NCI-H82 treated with DMSO at 0.1 percent for 48 hours (cell line): ENCODE results near the gene WTAP.
"Not testable (repeated sequence)": the region's sequence is repeated elsewhere in the genome, so short reads cannot be mapped to it uniquely, and the experiment has no call there.

Experiments used
- DNase-seq: peaks from one replicate; lab custom pipeline; 2025; ENCODE audit not compliant: unreplicated experiment; lab: John Stamatoyannopoulos, UW

The WTAP gene

DNA sequence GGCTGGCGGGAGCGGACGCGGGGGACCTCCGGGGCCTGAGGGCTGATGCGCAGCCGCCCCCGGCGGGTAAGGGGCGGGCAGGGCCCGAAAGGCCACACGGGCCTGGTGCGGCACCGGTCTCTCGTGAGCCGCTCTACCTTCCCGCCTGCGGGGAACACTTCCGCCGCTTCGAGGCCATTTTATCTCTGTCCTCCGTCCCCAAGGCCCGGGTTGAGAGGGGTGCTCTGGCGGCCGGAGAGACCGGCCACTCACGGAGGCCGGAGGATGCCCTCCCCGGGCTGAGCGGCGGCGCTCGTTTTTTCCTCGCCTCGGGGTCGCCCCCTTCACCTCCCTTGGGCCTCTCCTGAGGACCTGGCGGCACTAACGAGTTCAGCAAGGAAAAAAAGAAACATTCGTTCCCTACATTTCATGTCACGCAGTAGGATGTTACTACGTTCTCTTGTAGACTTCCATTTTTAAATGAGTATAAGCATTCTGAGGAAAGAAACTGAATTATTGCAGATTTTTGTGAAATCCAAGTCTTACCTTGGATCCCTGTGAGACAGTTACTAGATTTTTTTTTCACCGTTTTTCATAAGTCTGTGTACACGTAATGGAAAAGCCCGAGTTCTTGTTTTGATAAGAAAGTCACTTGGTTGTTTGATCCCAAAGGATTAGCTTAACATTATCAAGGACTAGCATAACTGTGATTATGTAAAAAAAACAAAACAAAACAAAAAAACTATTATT is 575 bp downstream of the WTAP start:
- peak; percentile 15 for DNase-seq

DNA sequence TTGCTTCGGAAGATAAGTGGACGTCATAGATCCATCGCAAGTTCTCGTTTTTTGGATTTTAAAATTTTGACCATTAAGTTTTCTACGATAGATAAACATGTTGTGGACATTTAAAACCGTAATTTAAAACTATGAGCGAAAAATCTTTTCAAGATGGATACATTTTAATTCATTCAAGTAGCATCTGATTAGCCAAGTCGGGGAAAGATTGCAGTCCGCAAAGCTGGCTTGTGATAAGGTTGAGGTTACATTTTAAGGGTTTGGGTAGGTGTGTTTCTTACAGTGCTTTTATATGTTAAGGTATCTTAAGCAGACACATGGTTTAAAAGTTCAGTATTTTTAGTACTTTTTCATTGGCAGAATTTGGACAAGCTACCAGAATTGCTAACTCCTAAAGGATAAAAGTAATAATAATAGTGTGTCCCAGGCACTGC is 1.2 kb downstream of the WTAP start:
- no peak for DNase-seq

DNA sequence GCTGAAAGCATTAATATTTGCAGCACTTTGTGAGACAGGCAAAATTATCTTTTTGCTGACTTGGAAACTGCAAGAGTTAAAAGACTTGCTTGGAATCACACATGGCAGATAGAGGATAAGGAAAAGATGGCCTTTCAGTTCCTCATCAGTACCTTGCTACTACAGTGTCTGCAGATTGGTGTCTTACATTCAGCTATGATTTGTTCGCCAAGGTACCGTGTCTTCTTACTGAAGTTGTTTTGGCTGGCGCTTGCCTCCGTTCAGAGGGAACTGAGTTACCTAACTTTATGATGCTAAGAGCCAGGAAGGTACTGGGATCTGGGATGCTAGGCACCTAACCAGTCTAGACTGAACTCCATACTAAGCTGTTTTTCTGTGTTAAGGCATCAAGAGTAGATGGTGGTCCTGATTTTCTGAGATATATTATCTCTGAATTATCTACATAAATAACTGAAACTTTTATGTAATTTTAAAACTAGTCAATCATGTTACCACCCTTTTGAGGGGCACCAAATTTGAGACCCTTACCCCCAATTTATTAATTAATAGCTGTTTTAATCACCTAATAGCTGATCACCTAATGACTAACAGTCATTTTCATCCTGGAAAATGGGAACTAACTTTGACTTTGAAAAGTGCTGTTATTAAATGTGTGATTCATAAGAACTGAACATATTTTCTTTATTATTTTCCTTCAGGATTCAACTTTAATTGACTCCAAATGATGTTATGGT is 2.5 kb downstream of the WTAP start:
- DNase-seq = no peak

DNA sequence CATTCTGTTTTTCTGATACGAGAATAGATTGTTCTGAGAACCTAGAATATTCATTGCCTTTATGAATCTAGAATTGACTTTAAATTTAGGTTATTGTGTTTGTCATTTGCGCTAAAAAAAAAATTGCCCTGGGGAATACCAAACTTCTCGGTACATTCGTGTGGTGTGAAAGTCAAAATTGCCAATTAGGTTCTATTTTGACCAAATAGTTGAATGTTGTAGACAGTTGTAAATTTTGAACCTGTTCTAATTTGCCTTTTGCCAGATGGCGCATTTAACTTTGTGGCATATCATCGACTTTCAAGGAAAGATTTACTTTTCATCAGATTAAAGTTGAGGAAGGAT is 3.0 kb downstream of the WTAP start:
- DNase-seq = no peak

DNA sequence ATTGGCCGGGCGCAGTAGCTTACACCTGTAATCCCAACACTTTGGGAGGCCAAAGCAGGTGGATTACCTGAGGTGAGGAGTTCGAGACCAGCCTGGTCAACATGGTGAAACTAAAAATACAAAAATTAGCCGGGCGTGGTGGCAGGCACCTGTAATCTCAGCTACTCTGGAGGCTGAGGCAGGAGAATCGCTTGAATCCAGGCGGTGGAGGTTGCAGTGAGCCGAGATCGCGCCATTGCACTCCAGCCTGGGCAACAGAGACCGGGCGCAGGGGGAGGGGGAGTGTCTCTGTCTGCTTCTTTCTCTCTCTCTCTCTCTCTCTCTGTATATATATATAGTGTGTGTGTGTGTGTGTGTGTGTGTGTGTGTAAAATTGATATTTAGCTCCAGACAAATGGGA is 5.2 kb downstream of the WTAP start:
- not testable (repeated sequence) for DNase-seq

DNA sequence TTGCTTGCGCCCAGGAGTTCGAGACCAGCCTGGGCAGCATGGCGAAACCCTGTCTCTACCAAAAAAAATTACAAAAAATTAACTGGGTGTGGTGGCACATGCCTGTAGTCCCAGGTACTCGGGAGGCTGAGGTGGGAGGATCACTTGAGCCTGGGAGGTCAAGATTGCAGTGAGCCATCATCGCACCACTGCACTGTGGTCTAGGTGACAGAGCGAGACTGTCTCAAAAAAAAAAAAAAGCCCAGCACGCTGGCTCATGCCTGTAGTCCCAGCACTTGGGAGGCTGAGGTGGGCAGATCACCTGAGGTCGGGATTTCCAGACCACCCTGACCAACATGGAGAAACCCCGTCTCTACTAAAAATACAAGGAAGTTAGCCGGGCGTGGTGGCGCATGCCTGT is 6.1 kb downstream of the WTAP start:
- DNase-seq = not testable (repeated sequence)

DNA sequence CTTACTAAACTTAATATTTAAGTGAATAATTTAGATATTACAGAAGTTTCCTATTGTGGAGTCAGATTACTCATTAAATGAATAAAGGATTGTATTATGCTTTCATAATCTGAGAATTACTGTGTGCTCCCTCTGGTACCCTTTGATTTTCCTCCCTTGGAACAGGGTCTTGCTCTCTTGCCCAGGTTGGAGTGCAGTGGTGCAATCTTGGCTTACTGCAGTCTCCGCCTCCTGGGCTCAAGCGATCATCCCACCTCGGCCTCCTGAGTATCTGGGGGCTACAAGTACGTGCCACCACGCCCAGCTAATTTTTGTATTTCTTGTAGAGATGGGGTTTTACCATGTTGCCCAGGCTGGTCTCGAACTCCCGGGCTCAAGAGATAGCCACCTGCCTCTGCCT is 9.6 kb downstream of the WTAP start:
- no peak for DNase-seq

DNA sequence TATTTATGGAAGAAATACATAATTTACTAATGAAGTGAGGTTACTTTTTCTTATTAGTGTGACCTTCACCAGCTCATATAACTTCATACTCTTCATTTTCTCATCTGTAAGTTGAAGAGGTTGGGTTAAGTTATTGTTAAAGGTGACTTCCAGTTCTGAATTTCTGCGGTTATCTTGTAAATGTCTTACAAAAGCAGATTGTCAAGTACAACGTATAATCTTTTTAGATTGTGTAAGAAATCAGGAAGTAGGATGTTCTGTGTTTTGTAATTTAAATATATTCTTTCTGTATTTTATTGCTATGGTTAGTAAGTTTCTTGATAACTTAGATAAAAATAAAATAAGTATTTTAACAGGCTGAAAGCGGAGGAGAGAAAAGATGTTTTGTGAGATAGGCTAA is 12.0 kb downstream of the WTAP start:
- DNase-seq = no peak

DNA sequence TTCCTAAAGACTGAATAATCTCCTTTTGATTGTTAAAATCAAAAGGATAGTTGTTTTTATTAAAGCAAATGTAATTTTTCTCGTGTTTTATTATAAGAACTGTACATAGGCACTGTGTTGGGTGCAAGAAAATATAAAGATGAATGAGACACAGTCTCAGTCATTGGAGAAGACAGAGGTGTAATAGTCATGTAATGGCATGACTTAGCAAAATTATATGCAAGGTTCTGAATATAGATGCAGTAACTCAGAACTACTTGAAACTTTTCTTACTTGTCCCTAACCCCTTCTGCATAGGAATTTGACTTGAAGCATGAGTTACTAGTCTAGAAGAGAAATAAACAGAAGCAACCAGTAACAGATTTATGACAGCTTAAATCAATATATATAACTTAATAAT is 14.9 kb downstream of the WTAP start:
- DNase-seq = no peak

DNA sequence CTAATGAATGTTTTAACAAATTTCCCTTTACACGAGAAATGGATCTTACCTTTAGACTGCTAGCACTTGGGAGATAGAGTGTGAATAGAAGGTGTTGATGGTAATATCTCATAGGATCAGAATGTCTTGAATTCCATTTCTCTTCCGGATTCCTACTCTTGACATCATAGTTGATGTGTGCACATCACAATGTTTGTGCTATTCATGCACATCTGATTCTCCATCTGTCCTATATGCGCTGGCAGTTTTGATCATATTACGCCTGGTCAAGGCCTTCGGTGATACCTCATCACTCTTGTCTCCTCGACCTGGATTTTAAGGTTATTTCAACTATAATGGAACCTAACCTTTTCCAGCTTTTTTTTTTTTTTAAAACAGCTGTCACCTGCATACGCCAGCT is 17.8 kb downstream of the WTAP start:
- DNase-seq = no peak

DNA sequence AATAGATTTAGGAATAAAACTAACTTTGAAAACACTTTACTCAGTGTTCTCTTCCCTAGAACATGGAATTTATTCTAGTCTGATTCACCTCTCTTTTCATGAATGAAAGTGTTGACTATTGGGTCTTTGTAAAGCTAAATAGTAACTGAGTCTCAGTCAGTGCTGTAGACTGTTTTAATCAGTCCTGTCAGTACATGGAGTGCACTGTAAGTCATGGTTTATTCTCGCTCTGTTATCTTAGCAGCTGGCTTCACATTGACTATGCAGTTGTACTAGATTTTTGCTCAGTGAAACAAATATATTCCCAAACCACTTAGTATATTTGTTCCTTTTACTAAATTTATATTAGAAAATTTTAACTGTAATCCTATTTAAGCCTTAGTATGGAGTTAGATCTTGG is 19.5 kb downstream of the WTAP start:
- no peak for DNase-seq

DNA sequence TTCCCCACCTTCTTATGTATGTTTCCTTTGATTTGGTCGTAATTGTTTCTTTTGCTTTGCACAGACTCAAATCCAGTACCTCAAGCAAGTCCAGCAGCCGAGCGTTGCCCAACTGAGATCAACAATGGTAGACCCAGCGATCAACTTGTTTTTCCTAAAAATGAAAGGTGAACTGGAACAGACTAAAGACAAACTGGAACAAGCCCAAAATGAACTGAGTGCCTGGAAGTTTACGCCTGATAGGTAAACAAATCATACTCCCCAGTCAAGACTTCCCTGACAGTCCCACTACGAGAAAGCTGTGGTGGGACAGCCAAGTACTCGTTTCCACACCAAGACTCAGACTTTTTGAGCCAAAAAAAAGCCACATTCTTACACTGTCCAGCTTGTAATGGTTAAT is 20.8 kb downstream of the WTAP start:
- not testable (repeated sequence) for DNase-seq

DNA sequence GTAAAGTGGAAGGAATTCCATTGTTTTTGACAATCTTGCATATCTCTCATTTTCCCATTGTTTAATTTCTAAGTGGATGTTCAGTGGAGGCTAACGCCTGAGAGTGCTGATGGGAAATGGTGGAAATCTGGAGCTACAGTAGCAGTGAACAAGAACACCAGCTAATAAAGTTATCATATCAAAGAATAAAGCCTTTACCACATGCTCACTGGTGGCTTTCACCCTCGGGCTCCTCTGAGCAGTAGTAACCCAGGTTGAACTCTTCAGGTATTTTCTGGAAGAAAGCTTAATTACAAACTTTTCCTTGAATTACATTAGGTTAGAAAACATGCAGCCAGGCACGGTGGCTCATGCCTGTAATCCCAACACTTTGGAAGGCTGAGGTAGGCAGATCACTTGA is 24.1 kb downstream of the WTAP start:
- DNase-seq = no peak

DNA sequence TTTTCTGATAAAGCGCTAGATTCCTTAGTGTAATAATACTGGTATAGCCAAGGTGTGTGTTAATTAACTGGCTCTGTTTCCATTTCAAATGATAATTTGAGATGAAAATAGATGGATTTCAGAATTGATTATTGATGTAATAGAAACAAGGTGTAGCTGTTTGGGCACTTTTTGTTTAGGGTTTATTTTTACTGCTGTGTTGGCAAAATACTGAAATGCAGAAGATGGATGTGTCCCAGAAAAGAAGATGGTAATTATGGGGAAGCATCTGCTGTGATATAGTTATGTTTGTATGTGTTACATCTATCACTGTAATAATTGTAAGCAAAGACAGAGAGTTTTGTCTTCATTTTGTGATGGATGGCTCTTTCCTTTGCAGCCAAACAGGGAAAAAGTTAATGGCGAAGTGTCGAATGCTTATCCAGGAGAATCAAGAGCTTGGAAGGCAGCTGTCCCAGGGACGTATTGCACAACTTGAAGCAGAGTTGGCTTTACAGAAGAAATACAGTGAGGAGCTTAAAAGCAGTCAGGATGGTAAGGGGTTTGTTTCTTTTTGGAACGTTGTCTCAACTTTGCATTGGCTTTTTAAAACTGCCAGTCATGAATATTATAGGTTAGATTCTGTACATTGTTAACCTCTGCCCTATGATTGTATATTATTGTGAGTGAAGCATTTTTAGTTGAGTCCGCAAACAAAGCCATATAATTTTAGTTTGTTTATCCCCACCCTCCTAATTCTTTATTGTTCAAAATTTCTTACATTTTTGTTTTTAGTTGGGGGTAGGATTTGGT is 26.0 kb downstream of the WTAP start:
- DNase-seq = no peak

DNA sequence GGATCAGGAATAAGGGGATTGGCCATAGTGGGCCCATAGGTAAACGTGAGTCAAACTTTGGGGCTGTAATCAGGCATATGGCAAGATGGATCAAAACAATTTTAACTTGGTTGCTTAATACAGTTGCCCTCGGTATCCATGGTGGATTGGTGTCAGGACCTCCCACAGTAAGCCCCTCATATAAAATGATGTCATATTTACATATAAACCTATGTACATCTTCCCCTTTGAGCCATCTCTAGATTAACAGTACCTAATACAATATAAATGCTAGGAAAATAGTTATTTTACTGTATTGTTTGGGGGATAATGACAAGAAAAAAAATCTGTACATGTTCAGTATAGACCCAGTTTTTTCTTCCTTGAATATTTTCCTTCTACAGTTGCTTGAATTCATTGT is 27.1 kb downstream of the WTAP start:
- DNase-seq = no peak

DNA sequence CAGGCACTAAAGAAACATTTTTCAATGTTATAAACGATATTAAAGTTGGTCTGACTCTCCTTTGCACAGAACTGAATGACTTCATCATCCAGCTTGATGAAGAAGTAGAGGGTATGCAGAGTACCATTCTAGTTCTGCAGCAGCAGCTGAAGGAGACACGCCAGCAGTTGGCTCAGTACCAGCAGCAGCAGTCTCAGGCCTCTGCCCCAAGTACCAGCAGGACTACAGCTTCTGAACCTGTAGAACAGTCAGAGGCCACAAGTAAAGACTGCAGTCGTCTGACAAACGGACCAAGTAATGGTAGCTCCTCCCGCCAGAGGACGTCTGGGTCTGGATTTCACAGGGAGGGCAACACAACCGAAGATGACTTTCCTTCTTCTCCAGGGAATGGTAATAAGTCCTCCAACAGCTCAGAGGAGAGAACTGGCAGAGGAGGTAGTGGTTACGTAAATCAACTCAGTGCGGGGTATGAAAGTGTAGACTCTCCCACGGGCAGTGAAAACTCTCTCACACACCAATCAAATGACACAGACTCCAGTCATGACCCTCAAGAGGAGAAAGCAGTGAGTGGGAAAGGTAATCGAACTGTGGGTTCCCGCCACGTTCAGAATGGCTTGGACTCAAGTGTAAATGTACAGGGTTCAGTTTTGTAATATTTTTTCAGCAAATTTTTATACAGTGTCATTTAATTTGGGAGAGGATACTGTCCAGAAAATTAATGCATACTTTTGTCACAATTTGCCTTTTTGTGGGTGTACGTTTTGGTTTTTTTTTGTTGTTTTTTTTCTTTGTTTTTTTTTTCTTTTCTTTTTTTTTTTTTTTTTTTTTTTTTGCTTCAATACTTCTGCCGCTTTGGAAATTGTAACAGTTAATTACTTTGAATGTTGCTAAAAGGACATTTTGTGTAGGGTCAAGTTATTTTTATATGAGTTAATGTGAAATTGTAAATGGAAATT is 27.9 kb downstream of the WTAP start:
- DNase-seq = no peak

DNA sequence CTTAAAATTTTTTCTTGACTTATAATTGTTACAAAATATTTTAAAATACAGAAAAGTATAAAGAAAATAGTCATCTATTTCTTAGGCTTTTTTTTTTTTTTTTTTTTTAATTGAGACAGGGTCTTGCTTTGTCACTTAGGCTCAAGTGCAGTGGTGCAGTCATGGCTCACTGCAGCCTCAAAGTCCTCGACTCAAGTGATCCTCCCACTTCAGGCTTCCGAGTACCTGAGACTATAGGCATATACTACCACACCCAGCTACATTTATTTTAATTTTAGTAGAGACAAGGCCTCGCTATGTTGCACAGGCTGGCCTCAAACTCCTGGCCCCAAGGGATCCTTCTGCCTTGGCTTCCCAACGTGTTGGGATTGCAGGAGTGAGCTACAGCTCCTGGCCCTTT is 29.2 kb downstream of the WTAP start:
- DNase-seq = no peak

DNA sequence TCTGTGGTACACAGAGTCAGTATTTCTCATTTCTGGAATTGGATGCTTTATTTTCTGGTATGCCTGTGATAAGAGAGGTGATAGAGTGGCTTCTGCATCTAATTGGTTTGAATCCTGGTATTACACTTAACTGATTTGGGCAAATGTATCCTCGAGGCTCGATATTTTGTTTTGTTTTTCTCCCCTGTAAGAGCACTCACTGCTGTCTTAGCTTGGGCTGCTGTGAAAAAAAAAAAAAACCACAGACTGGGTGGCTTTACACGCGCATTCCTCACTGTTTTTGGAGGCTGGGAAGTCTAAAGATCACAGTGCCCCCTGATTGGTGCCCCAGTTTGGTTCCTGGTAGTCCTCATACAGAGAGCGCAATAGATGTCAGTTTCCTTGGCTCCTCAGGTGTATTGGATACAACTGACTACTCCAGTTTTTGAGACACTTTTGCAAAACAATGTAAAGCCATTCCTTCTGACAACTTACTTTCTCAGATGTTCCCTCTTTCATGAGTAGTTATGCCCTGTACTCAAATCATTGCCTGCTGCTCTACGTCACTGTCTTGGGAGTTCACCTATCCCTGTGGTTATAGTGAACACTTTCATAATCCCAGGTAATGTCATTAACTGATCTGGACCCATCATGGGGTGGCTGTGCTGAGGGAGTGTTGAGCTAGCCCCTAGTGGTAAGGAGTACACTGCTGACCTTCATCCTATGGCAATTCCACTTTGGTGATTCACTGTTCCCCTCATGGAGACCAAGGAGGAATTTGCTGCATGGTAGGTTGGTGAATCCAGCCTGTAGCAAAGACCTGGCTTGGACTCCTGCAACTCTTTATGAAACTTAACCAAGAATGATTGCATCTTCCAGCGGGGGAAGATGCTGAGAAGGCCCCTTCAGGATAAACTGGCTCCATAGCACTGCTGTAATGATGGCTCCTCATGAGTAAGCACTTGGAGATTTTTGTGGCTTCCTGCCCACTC is 31.0 kb downstream of the WTAP start:
- DNase-seq = peak; percentile 29

DNA sequence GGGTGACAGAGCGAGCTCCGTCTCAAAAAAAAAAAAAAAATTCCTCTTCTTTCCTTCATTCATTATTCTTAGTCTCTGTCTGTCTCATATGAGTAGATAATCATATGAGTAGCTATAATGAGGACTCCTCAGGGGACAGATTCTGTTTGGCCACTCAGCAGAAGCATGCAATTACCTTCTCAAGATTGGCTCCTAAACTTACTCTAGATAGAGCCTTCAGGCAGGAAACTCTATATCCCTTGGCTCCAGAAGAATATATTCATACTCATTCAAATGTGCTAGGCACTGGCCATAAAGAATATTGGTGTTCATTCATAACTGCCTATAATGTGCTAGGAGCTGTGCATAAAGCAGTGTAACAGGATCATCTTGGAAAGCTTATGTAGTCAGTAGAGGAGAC is 32.3 kb downstream of the WTAP start:
- no peak for DNase-seq

DNA sequence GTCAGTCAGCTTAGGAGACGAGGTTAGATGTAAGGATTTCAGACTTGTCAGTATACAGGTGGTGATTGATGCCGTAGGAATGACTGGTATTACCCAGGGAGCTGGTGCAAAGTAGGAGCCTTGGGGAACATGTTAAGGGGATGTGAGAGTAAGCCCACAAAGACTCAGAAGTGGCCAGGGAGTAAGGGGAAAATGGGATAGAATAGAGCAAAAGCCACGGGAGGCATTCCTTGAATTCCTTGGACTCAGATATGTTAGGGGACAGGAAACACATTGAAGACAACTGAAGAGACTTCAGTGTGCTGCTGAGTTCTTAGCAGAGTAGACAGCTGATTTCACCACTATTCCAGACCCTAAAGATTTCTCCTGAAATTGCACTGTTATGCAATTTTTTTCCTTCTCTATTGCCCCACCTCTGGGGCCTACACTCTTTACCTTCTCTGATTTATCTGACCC is 33.3 kb downstream of the WTAP start:
- no peak for DNase-seq
